ENCODE data around the gene ARHGEF39.
"Not testable (repeated sequence)": the region's sequence is repeated elsewhere in the genome, so short reads cannot be mapped to it uniquely, and the experiment has no call there.

ARHGEF39 gene

DNA sequence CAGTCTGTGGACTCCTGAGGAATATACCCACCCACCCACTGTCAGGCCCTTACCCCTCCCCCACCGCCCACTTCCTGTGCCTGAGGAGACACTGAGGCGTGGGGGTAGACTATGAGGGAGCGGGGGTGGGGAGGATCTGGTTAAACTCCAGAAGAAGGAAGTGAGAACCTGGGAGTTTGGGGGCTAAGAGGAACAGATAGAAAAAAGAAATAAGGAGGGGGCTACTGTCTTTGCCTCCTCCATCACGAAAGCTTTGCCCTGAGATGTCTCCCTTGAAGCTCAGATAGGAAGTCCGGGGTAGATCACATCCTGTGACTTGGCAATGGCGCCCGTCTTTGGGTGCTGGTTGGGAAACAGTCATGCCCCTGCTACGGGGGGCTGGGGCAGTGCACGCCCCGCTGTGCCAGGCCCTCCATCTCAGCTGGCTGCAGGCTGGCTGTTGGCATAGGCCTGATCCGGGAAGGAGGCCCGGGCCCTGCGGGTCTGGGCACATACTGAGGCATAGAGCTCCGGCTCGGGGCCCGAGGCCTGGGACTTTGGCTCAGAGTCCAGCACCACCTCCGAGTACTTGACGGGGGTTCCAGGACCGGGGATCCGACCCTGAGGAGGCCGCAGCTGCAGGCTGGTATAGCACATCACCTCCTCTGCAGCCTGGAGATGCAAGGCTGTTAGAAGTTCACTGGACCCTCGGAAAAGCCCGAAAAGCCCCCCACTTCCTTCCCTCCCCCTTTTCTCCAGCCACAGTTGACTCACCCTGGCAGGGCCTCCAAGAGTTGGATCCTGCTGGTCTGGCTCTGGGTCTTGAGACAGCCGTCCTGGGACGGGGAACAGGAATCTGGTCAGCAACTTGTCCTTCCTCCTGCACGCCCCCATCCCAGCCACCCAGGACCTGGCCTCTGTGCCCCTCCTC is 15.3 kb downstream of the ARHGEF39 start:
- DNase-seq = no peak

DNA sequence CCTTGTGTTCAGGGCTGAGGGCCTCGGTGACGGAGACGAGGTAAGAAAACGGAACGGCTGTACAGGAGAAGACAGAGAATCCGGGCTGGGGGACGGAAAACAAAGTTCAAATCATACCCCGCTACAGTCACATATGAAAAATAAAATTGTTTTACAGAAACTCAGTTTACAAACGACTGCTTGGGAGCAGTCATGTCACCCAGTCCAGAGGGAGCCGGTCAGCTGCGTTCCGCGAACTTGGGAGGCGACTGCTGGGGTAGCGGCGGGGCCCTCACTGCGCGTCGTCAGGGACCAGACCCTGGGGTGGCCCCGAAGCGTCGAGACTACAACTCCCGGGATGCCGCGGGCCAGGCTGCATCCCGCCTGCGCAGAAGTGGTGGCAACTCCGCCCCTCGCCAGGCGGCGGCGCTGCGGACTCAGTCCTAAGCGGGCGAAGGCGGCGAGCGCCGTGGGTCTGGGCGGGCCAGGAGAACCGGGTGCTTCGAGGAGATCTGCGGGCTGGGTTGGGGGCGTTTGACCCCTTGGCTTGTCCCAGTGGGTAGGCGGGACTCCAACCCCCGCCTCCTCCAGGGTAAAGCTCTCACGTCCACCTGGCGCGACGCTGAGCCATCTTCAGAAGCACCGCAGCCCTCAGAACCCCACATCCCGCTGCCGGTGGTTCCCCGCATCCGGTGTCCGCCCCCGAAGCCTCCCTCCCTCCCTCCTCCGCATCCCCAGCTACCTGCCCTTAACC is 18.3 kb downstream of the ARHGEF39 start:
- DNase-seq = peak; percentile 88

DNA sequence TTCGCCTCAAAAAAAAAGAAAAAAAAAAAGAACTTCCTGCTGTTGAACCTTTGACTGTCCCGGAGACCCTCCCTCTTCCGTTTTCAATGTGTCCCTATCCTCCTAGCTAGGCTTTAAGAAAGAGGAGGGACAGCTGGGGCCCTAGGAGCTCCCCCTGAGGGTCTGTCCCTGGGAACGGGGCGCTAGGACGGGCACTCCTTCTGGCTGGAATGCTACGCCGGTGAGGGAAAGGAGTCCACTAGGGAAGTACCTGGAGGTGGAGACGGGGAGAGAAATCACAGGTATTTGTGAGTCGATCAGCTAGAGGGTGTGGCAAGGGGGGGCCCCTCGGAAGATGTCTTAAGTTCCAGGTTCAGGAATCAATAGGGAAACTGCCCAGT is 18.9 kb downstream of the ARHGEF39 start:
- DNase-seq = peak; percentile 37

DNA sequence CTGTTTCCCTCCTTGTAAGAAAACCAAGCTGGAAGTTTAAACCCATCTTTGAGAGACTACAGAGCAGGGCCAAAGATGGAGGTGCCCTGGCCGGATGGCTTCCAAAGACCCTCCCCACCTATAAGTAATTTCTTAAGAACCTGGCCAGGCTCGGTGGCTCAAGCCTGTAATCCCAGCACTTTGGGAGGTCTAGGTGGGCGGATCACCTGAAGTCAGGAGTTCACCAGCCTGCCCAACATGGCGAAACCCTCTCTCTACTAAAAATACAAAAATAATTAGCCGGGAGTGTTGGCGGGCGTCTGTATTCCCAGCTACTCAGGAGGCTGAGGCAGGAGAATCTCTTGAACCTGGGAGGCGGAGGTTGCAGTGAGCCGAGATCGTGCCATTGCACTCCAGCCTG is 19.3 kb downstream of the ARHGEF39 start:
- not testable (repeated sequence) for DNase-seq

DNA sequence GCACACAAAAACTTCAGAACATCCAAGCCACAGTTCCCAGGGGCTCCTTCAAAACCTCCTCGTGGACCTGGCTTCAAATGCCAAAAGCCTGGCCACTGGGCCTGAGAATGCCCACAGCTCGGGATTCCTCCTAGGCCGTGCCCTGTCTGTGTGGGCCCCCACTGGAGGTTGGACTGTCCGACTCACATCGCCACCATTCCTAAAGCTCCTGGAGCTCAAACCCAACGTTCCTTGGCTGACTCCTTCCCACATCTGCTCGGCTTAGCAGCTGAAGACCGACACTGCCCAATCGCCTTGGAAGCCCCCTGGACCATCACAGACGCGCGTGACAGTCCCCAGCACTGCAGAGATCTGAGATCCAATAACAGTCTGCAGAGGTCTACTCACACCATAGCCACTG is 21.9 kb downstream of the ARHGEF39 start:
- DNase-seq = no peak

DNA sequence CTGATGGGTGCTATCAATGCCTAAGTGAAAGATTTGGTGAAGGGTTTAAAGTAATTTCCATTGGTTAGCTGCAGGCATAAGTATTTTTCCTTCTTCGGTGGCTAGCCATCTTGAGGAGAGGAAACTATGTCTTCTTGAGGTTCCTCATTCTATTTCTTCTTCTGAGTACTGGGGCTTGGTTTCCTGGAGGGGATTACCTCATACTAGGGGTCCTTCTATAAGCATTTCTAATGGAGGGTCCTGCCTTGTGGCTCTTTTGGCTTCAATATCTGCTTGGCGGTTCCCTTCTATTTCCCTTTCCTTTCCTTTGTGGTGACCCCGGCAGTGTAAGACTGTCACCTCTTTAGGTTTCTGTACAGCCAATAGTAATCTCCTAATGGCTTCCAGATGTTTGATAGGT is 23.5 kb downstream of the ARHGEF39 start:
- DNase-seq = not testable (repeated sequence)

DNA sequence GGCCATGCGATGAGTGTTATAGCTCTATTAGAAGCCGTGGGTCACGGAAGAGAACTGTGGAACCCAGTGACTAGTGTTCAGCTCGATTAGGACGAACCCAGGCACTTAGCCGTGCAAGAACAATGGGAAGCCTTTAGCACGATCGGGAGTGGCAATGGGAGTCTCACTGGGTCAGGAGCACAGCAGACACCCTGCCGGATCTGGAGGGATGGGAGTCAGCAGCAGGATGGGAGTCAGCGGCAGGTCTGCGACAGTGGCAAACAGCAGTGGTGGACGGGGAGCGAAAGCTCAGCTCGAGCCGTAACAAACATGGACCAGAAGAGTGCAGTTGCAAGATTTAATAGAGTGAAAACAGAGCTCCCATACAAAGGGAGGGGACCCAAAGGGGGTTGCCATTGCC is 24.6 kb downstream of the ARHGEF39 start:
- DNase-seq = not testable (repeated sequence)

DNA sequence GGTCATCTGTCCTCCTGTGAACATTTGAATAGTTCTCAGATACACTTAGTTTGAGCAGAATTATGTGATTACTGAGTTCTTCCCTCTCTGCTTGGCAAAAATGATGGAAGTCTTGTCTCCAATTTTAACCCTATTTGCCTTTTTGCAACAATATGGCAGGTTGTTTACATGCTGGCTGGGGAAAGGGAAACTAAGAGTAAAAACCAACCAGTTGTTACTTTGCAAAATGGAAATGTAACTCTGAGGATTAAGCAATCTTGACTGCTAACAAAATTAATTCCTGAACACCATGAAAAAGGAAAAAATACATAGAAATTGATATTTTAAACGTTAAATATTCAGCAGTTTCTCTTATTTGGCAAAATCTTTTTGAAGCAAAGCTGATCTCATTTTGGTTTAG is 25.4 kb downstream of the ARHGEF39 start:
- no peak for DNase-seq

DNA sequence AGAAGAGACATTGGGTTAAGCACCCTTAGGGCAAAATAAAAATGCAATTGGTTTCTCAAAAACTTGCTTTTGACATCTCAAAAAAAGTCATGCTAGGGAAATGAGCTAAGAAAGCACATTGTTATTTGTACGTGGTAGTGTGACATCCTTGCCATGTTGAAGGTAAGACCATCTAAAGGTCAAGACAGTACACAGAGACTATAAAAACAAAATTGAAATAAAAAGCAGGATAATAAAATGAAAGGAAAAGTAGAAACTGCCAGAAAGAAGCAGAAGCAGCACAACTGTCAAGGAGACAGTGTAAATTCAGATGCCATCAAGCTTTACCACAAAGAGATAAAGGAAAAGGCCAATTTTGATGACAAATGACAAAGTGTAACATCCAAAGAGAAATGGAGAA is 25.8 kb downstream of the ARHGEF39 start:
- not testable (repeated sequence) for DNase-seq

DNA sequence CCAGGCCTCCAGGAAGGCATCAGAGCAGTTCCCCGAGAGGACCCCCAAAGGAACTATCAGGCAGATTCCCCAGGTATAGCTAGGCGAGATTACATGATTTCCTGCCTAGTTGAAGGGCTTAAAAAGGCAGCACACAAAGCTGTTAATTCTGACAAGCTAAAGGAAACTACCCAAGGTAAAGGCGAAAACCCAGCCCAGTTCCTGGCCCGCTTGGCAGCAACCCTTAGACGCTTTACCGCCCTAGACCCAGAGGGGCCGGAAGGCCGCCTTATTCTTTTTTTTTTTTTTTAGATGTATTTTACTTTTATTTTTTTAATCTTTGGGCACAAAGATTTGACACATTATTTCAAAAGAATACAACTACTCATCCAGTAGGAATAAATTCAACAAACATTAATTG is 26.2 kb downstream of the ARHGEF39 start:
- not testable (repeated sequence) for DNase-seq

DNA sequence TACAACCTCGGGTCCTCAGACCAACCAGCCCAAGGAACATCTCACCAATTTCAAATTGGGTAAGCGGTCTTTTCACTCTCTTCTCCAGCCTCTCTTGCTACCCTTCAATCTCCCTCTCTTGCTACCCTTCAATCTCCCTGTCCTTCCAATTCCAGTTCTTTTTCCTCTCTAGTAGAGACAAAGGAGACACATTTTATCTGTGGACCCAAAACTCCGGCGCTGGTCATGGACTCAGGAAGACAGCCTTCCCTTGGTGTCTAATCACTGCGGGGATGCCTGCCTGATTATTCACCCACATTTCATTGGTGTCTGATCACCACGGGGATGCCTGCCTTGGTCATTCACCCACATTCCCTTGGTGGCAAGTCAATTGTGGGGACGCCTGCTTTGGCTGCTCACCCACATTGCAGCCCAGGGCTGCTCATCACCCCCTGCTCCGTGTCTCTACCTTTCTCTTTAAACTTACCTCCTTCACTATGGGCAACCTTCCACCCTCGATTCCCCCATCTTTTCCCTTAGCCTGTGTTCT is 27.5 kb downstream of the ARHGEF39 start:
- DNase-seq = not testable (repeated sequence)

DNA sequence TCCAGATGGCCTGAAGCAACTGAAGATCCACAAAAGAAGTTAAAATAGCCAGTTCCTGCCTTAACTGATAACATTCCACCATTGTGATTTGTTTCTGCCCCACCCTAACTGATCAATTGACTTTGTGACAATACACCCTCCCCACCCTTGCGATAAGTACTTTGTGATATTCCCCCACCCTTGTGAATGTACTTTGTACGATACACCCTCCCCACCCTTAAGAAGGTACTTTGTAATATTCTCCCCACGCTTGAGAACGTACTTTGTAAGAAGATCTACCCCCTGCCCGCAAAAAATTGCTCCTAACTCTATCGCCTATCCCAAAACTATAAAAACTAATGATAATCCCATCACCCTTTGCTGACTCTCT is 28.1 kb downstream of the ARHGEF39 start:
- not testable (repeated sequence) for DNase-seq

DNA sequence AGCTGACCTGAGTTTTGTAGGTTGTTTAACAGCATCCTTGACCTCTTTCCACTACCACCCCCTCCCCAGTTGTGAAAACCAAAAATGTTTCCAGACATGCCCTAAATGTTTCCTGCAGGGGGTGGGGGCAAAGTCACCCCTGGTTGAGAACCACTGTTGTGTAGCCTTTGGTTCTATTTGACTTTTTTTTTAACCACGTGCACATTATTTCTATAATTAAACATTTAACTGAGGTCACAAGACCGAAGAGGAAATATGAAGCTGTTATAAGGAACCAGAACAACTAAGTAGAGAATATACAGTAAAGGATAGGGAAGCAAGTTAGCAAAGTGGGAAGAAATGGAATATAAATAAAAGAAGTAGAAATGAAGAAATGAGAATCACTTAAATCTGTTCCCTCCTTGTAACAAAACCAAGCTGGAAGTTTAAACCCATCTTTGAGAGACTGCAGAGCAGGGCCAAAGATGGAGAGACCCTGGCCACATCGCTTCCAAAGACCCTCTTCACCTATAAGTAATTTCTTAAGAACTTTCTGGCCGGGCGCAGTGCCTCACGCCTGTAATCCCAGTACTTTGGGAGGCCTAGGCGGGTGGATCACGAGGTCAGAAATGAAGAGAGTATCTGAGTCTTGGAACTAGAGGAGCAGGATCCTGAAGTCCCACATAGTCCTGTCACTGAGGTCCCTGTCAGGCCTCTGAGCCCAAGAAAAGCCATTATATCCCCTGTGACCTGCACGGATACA is 28.7 kb downstream of the ARHGEF39 start:
- DNase-seq = no peak

DNA sequence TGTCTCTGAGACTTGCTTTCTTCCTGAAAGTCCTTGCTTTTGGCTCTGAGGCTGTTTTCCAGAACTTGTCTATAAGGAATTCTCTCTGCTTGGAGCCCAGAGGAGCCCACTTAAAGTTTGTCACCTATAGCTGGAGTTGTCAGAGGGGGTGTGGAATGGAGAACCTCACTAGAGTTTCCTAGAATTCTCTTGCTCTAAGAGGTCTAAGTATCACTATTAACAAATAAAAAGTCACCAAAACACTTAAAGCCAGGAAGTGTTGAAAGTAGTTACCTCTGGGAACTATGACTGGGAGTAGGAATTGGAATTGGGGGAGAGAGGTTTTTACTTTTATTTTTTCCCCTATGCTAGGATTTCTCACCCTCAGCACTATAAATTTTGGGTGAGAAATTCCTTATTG is 29.3 kb downstream of the ARHGEF39 start:
- DNase-seq = no peak

DNA sequence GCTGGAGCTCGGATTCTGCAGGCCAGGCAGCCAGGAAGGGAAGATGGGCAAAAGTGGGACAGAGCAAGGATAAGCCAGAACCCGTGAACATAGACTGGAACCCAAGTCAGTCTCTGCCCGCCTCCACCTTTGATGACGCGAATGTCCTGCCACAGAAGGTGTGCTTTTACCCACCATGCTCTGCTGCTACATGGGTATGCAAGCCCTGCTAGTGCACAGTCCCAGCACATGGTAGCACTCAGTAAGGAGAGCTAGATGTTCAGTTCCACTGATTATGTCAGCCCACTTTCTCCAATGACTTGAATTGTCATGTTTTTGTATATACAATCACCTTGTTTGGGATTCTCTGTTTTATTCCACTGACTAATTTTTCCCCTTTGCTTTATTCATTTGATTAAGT is 35.4 kb downstream of the ARHGEF39 start:
- DNase-seq = no peak

DNA sequence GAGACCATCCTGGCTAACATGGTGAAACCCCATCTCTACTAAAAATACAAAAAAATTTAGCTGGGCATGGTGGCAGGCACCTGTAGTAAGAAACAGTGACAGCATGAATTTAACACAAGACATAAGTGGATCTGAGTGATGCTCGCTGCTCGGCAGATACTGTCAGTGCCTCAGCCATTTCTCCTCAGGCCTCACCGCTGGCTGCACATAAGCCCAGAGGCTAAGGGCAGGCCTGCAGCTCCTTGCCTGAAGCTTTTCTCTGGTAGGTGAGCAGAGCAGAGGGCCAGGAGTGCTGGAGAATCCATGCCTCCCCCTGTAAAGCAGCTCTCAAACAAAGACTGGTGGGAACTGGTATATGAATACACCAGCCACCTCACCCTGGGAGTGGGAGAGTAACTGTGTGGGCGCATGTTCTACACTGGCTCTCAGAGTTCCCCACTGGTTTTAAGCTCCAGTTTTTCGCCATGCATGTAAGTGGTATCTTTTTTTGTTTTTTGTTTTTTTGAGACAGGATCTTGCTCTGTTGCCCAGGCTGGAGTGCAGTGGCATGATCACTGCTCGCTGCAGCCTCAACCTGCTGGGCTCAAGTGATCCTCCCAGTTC is 36.5 kb downstream of the ARHGEF39 start:
- DNase-seq = no peak

DNA sequence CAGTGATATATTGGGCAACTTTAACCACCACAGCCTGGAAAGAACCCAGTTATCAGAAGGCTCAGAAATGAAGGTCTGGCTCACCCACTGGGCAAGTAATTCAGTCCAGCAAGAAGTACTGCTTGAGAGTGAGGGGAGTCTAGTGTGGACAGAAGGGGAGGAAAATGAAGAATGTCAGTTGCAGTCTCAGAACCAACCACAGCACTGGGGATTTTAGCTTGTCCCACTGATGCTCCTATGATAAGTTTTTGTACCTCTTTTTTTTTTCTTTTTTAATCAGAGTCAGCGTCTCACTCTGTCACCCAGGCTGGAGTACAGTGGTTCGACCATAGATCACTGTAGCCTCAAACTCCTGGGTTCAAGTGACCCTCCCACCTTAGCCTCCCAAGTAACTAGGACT is 37.4 kb downstream of the ARHGEF39 start:
- DNase-seq = no peak

DNA sequence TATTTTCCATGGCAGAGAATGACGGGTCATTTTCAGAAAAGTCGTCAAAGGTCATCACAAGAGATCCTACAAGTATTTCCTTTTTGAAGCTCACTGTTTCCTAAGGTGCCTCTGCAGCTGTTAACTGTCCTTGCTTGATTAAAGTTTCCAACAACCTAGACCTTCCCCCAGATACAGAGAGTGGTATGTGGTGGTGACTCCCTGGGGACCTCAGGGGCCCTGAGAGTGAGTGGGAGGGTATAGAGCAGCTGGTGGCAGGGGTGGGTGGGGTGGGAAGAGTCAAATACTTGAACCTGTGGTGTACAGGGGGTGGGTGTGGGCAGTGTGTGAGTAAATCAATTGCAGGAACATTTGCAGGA is 45.2 kb downstream of the ARHGEF39 start:
- DNase-seq = no peak

DNA sequence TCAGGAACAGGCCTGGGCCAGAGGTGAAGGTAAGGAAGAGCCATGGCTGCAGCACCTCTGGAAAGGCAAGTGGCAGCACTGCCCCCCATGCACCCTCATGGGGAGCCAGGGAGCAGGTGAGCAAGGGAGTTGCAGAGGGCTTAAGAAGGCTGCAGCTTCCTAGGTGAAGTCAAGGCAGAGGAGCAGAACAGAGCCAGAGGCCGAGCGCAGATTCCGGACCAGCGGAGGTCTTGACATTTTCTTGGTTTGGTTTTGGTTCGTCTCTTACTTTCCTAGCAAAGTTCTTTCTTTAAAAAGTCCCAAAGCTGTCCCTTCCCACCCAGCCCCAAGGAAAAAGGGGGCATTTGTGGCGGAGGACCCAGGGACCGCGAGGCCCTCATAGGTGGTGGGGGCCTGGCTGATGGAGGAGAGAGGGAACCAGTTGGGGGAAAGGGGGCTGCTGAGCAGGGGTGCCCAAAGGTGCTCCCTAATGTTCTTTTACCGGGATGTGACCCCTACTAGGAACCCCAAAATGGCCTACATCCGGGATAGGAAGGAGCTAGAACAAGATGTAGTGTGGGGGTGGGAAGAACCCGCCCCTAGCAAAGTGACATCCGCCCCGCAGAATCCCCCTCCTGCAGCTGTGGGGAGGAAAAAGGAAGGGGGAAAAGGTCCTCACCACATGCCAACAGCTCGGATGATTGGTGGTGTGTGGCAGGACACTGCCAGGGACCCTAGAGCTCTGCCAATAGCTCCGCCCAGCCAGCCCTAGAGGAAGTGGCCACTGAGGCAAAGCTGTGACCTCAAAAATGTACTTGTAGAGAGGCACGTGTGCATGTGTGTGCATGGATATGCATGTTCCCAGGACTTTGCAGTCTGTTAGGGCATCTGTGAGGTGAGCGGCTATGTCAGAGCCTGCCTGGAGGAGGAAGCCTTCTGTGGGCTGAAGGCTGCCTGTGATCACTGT is 45.9 kb downstream of the ARHGEF39 start:
- DNase-seq = no peak

DNA sequence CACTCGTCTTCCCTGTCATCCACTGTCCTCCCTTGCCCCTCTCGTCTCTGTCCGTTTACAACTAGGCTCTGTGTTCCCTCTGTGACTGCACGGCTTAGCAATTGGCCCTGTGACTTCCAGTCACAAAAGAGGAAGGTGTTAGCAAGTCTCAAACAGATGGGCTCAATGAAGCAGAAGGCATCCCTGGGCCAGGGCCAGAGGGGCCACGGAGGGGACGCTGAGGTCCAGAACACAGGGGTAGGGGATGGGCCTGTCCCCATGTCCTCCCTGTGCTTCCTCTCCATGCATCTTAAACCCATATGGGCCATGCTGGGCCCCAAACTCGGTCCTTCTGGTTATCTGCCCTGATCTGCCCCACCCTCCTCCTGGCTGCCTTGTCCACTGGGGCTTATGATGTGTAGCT is 46.7 kb downstream of the ARHGEF39 start, which contains the start of gene CD72:
Gene CD72, minus strand, starts transcription at position 89 of the 403 bp plus-strand sequence. CDS start 110 bp downstream, outside the sequence.
- DNase-seq = no peak

DNA sequence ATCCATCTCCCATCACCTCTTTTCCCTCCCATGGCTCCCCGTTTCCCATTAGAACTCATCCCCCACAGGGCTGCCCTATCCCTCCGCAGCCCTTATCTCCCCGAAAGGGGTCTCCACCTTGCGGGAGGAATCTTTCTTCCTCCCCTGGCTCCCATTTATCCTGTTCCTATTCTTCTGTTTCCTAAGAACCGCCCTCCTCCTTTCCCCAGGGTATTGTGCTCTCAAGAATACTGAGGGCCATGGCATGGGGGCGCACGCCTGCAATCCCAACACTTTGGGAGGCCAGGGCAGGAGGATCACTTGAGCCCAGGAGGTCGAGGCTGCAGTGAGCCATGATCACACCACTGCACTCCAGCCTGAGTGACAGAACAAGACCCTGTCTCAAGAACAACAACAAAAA is 47.4 kb downstream of the ARHGEF39 start:
- no peak for DNase-seq
